Measurements from ENCODE around the gene ZCWPW2.

Gene ZCWPW2

GRCh38 chr3:28388978-28389377, 40.5 kb downstream of the ZCWPW2 start:
- Histone ChIP-seq H3K4me1 (ENCODE audit: control insufficient read depth, insufficient read depth, low read length) (no peaks in the 10 kb centered on the region), H3K9ac (ENCODE audit: low read depth, low read length) (no peak overlapping the region), H3K27me3 (ENCODE audit: control insufficient read depth, insufficient read depth, low read length) (no peaks in the 10 kb centered on the region), H3K4me3 (ENCODE audit: low read depth, low read length) (no peak overlapping the region), H3K36me3 (ENCODE audit: control insufficient read depth, insufficient read depth, low read length) (no peaks in the 10 kb centered on the region), H3K9me3 (ENCODE audit: control insufficient read depth, insufficient read depth, low read length) (no peaks in the 10 kb centered on the region)

- Histone ChIP-seq H3K27me3 (ENCODE audit: control insufficient read depth, insufficient read depth, low read length) (no peaks in the 10 kb centered on the region), H3K4me3 (ENCODE audit: low read depth, low read length) (no peak overlapping the region), H3K9me3 (ENCODE audit: control insufficient read depth, insufficient read depth, low read length) (peaks cover 3% of the 10 kb centered on the region)
Observed at GRCh38 chr3:28399206-28399605, 50.7 kb downstream of the ZCWPW2 start.

DNA sequence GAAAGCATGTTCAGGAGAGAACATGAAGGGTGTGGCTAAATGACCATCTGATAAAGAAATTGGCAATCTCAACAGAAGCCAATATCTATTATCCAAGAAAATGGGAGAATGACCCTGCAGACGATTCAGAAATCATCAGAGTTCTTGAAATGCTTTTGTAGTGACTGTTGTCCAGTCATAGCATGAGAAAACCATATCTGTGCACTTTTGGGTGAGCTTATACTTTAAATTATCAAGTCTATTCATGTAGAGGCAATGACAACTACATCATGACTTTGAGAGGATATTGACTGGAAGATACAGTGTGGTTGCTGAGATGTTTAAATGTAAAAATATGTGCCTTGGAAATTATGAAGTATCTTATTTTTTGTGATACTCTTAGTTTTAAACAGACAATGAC, 57.7 kb downstream of the ZCWPW2 start:
- Histone ChIP-seq H3K36me3 (ENCODE audit: control insufficient read depth, insufficient read depth, low read length) (no peaks in the 10 kb centered on the region), H3K4me3 (ENCODE audit: low read depth, low read length) (no peak overlapping the region), H3K4me1 (ENCODE audit: control insufficient read depth, insufficient read depth, low read length) (no peaks in the 10 kb centered on the region), H3K9me3 (ENCODE audit: control insufficient read depth, insufficient read depth, low read length) (no peaks in the 10 kb centered on the region), H3K27me3 (ENCODE audit: control insufficient read depth, insufficient read depth, low read length) (no peaks in the 10 kb centered on the region), H3K9ac (ENCODE audit: low read depth, low read length) (no peak overlapping the region)

More at GRCh38 chr3:28399206-28399605, 50.7 kb downstream of the ZCWPW2 start:
- no peaks in the 10 kb centered on the region for H3K36me3 ChIP-seq (ENCODE audit: control insufficient read depth, insufficient read depth, low read length)
- H3K9ac ChIP-seq (ENCODE audit: low read depth, low read length): no peak overlapping the region
- H3K4me1 ChIP-seq (ENCODE audit: control insufficient read depth, insufficient read depth, low read length): no peaks in the 10 kb centered on the region

- H3K36me3 ChIP-seq (ENCODE audit: control insufficient read depth, insufficient read depth, low read length): no peaks in the 10 kb centered on the region
- H3K4me1 ChIP-seq (ENCODE audit: control insufficient read depth, insufficient read depth, low read length): no peaks in the 10 kb centered on the region
- no peak overlapping the region for H3K4me3 ChIP-seq (ENCODE audit: low read depth, low read length)
- H3K9me3 ChIP-seq (ENCODE audit: control insufficient read depth, insufficient read depth, low read length): no peaks in the 10 kb centered on the region
- no peaks in the 10 kb centered on the region for H3K27me3 ChIP-seq (ENCODE audit: control insufficient read depth, insufficient read depth, low read length)
- no peak overlapping the region for H3K9ac ChIP-seq (ENCODE audit: low read depth, low read length)
Observed at GRCh38 chr3:28449398-28449797, 100.9 kb downstream of the ZCWPW2 start.

DNA sequence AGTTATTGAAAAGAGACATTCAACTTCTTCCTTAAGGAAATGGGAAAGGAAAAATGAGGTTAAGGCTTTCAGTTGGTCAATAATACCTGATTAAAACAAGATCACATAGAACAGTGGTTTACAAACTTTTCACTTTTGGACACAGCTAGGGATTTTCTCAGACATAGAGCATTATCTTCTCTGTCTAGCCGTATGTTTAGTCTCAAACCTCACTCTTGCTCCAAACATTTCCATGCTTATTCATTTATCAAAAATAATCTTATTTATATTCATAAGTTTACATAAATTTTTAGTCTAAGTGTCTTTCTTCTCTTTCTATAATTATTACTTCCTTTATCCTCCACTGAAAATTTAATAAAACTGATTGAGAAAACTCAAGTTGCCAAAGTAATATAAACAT, 114.3 kb downstream of the ZCWPW2 start:
- Histone ChIP-seq H3K4me3 (ENCODE audit: low read depth, low read length) (no peak overlapping the region), H3K36me3 (ENCODE audit: control insufficient read depth, insufficient read depth, low read length) (no peaks in the 10 kb centered on the region), H3K4me1 (ENCODE audit: control insufficient read depth, insufficient read depth, low read length) (no peaks in the 10 kb centered on the region), H3K27me3 (ENCODE audit: control insufficient read depth, insufficient read depth, low read length) (no peaks in the 10 kb centered on the region), H3K9me3 (ENCODE audit: control insufficient read depth, insufficient read depth, low read length) (no peaks in the 10 kb centered on the region), H3K9ac (ENCODE audit: low read depth, low read length) (no peak overlapping the region)

- Histone ChIP-seq H3K9ac (ENCODE audit: low read depth, low read length) (no peak overlapping the region), H3K4me1 (ENCODE audit: control insufficient read depth, insufficient read depth, low read length) (no peaks in the 10 kb centered on the region), H3K36me3 (ENCODE audit: control insufficient read depth, insufficient read depth, low read length) (no peaks in the 10 kb centered on the region), H3K4me3 (ENCODE audit: low read depth, low read length) (no peak overlapping the region), H3K9me3 (ENCODE audit: control insufficient read depth, insufficient read depth, low read length) (no peaks in the 10 kb centered on the region), H3K27me3 (ENCODE audit: control insufficient read depth, insufficient read depth, low read length) (no peaks in the 10 kb centered on the region)
Observed at GRCh38 chr3:28467414-28467813, 118.9 kb downstream of the ZCWPW2 start.

DNA sequence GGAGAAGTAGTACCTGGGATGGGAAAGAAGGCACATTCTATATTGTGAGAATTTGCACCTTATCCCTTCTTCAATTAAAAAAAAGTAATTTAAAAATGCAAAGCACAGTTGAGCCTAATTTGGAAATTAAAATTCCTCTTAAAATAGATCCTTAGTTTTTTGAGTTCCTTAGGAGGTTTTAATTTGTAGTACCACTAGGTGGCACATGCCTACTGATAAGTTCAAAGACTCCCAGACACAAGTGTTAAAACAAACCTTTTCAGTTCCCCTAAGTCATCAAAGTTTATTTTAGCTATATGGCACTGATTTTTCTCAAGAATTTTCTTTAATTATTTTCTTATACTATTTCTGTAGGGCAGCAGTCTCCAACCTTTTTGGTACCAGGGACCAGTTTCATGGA, 127.7 kb downstream of the ZCWPW2 start:
- H3K9ac ChIP-seq (ENCODE audit: low read depth, low read length): no peak overlapping the region
- H3K27me3 ChIP-seq (ENCODE audit: control insufficient read depth, insufficient read depth, low read length): no peaks in the 10 kb centered on the region
- no peaks in the 10 kb centered on the region for H3K4me1 ChIP-seq (ENCODE audit: control insufficient read depth, insufficient read depth, low read length)
- no peak overlapping the region for H3K4me3 ChIP-seq (ENCODE audit: low read depth, low read length)
- no peaks in the 10 kb centered on the region for H3K9me3 ChIP-seq (ENCODE audit: control insufficient read depth, insufficient read depth, low read length)
- H3K36me3 ChIP-seq (ENCODE audit: control insufficient read depth, insufficient read depth, low read length): no peaks in the 10 kb centered on the region

- no peak overlapping the region for H3K4me3 ChIP-seq (ENCODE audit: low read depth, low read length)
- no peaks in the 10 kb centered on the region for H3K9me3 ChIP-seq (ENCODE audit: control insufficient read depth, insufficient read depth, low read length)
- H3K9ac ChIP-seq (ENCODE audit: low read depth, low read length): no peak overlapping the region
- H3K4me1 ChIP-seq (ENCODE audit: control insufficient read depth, insufficient read depth, low read length): no peaks in the 10 kb centered on the region
- no peaks in the 10 kb centered on the region for H3K36me3 ChIP-seq (ENCODE audit: control insufficient read depth, insufficient read depth, low read length)
- H3K27me3 ChIP-seq (ENCODE audit: control insufficient read depth, insufficient read depth, low read length): no peaks in the 10 kb centered on the region
Observed at GRCh38 chr3:28476764-28477163, 128.2 kb downstream of the ZCWPW2 start.

GRCh38 chr3:28485164-28485563, 136.6 kb downstream of the ZCWPW2 start:
- Histone ChIP-seq H3K36me3 (ENCODE audit: control insufficient read depth, insufficient read depth, low read length) (no peaks in the 10 kb centered on the region), H3K4me1 (ENCODE audit: control insufficient read depth, insufficient read depth, low read length) (no peaks in the 10 kb centered on the region), H3K9me3 (ENCODE audit: control insufficient read depth, insufficient read depth, low read length) (no peaks in the 10 kb centered on the region), H3K4me3 (ENCODE audit: low read depth, low read length) (no peak overlapping the region), H3K9ac (ENCODE audit: low read depth, low read length) (no peak overlapping the region), H3K27me3 (ENCODE audit: control insufficient read depth, insufficient read depth, low read length) (no peaks in the 10 kb centered on the region)

DNA sequence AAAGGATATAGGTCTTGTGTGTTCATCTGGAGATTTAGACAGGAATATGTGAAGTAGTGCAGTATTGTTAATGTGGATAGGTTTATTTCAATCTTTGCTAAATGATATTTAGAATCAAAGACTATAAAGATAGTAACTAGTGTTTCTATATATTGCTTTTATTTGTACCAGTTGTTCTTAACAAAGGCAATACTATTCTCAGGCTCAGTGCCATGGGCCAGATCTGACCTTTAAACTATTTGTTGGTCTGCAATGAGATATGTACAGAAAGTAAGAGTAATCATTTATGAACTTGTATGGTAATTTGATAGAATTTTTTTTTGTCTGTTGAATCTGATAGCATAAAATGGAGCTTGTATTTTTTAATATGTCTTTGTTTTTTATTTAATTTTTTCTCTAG, 146.8 kb downstream of the ZCWPW2 start:
- Histone ChIP-seq H3K27me3 (ENCODE audit: control insufficient read depth, insufficient read depth, low read length) (no peaks in the 10 kb centered on the region), H3K9me3 (ENCODE audit: control insufficient read depth, insufficient read depth, low read length) (no peaks in the 10 kb centered on the region), H3K4me1 (ENCODE audit: control insufficient read depth, insufficient read depth, low read length) (no peaks in the 10 kb centered on the region), H3K4me3 (ENCODE audit: low read depth, low read length) (no peak overlapping the region), H3K9ac (ENCODE audit: low read depth, low read length) (no peak overlapping the region), H3K36me3 (ENCODE audit: control insufficient read depth, insufficient read depth, low read length) (no peaks in the 10 kb centered on the region)

DNA sequence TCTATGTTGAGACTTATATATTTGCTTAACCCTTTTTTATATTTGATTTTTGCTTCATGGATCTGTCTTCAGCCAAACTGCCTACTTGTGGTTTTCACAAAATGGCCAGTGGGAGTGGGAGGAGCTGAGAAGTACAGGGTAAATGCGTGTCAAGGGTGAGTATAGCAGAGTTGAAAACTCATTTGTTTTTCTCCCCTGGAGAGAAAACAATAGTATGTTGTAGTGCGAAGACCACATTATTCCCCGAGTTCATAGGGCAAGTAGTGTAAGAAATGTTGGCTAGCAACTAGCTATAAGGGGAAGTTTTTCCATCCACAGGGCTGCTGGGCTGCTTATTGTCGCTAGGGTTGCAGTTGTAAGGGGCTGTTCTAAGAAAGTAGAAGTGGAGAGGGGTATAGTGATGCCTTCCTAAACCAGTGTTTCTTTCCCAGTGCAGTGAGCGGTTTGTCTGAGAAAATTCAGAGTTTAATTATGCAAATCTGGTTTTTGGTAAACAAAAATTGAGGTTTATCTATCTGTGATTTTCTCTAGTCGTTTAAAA, 153.9 kb downstream of the ZCWPW2 start:
- H3K4me1 ChIP-seq (ENCODE audit: control insufficient read depth, insufficient read depth, low read length): no peaks in the 10 kb centered on the region
- no peak overlapping the region for H3K9ac ChIP-seq (ENCODE audit: low read depth, low read length)
- H3K9me3 ChIP-seq (ENCODE audit: control insufficient read depth, insufficient read depth, low read length): no peaks in the 10 kb centered on the region
- H3K4me3 ChIP-seq (ENCODE audit: low read depth, low read length): no peak overlapping the region
- no peaks in the 10 kb centered on the region for H3K27me3 ChIP-seq (ENCODE audit: control insufficient read depth, insufficient read depth, low read length)
- no peaks in the 10 kb centered on the region for H3K36me3 ChIP-seq (ENCODE audit: control insufficient read depth, insufficient read depth, low read length)

DNA sequence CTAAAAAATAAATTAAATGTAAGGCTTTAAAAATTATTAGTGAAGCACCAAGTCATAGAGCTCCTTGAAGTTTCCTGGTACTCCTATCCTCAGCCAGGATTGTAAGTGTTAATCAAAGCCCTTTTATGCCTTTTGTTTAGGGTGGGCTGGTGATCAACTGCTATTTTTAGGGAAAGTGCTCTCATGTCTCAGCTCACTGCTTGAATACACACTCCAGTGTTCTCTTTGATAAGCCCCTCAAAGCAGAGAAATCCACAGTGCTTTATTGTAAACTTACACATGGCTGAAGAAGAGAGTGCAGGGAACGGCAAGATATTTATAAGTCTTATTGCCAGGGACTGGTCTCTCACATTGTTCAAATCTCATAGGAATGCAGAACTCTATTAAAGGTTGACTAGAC, 156.5 kb downstream of the ZCWPW2 start:
- H3K9me3 ChIP-seq (ENCODE audit: control insufficient read depth, insufficient read depth, low read length): no peaks in the 10 kb centered on the region
- no peak overlapping the region for H3K9ac ChIP-seq (ENCODE audit: low read depth, low read length)
- H3K4me3 ChIP-seq (ENCODE audit: low read depth, low read length): no peak overlapping the region
- H3K4me1 ChIP-seq (ENCODE audit: control insufficient read depth, insufficient read depth, low read length): no peaks in the 10 kb centered on the region
- no peaks in the 10 kb centered on the region for H3K27me3 ChIP-seq (ENCODE audit: control insufficient read depth, insufficient read depth, low read length)
- H3K36me3 ChIP-seq (ENCODE audit: control insufficient read depth, insufficient read depth, low read length): no peaks in the 10 kb centered on the region

Measured in iPS-15b (cell line).